HG03196 (cell line): ENCODE results near the gene ADD3.

Source experiments
- ATAC-seq: cut with Tn5 transposase; IDR thresholded peaks from one replicate; pipeline ENCODE4 v1.9.1; 2021; ENCODE audit not compliant: unreplicated experiment

ADD3 gene

GRCh38 chr10:110007701-110008517, at the start of gene ADD3:
TSS of gene ADD3 (plus strand) at chr10:110007984. CDS start at chr10:110100654, 92,670 bp downstream.
- peak; percentile 61 for ATAC-seq

DNA sequence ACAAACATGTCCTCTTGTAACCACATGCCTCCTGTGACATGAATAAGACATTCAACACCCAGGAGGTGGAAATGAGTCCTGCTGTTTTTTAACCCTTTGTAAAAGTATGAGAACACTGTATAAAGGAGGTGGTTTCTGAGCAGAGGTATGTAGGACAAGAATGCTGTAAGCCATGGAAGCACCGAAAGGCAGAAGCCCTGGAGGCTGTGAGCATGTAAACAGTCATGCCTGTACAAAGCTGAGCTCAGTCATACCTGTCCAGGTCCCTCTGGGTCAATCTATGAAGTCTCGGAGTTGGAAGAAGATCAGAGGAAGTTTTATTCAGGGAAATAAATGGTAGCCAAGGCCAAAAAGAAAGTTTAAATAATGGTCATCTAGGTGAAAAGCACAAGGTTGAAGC, 49.7 kb upstream of the ADD3 start:
- ATAC-seq = no peak

GRCh38 chr10:109959259-109960145, 48.3 kb upstream of the ADD3 start:
- no peak for ATAC-seq

DNA sequence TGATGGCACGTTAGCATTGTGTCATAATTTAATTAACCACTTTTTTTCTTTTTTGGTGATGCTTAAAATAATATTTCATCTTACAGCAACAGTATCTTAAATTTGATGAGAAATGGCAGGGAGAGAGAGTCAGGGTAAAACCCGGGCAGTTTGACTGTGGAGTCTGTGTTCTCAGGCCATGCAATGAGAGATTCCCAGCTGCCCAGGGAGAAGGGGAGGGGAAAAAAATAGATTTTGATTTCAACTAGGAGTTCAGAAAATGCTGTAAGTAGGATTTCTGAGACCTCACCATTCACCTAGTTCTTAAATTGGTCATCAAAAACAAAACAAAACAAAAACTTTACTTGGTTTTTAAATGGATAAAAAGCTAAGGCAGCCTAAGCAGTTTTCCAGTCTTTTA, 47.1 kb upstream of the ADD3 start:
- no peak for ATAC-seq

- ATAC-seq = no peak
These were observed 46.4 kb upstream of the ADD3 start for GRCh38 chr10:109961174-109962001.

DNA sequence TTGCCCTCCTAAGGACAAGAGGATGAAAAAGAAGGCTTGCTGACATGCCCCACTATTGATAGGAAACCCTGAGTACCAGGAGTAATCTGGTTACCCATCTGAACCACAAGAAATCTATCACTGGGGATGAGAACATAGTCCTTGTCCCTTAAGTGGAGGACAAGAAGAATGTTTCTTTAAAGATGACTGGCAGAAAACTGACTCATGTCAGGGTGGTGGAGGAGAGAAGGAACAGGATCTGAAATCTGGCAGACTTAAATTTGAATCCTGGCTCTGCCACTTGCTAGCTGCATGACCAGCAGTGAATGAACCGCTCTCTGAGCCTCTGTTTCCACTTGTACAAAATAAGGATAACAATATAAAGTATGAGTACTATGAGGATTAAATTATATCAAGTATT, 45.5 kb upstream of the ADD3 start:
- ATAC-seq = no peak

GRCh38 chr10:109963439-109963838, 44.3 kb upstream of the ADD3 start:
- ATAC-seq = no peak

GRCh38 chr10:109964318-109964717, 43.5 kb upstream of the ADD3 start:
- ATAC-seq = no peak

DNA sequence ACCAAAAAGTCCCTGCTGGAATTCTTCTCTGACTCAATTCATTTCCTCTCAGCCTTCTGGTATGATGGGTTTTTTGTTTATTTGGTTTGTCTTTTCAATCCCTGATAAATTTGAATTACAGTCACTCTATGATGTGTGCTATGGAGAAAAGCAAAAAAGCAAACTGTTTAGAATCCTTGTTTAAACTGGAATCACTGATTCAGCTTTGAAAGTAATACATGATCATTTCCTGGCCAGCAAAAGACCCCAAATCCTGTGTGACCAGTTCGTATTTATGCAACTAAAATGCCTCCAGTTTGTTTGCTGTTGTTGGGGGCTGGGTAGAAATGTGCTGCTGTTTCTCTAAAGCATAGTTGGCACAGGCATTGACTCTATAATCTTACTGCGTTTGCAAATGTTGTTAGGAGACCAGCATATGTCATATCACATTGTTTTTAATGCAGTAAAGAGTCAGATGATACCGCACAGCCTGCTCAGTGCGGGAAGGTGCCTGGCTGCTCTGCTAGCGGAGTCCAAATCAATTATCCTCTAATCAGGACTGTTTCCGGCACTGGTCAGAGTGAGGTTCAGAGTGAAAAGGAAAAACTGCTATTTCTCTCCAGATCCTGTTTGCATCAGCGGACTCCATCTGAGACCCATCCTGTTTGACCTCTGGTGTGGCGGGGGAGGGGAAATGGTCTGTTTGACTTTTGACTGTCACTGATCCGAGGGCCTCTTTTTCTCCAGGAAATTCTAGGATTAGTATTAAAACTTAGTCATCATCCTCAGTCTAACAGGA, 40.6 kb upstream of the ADD3 start:
- no peak for ATAC-seq

DNA sequence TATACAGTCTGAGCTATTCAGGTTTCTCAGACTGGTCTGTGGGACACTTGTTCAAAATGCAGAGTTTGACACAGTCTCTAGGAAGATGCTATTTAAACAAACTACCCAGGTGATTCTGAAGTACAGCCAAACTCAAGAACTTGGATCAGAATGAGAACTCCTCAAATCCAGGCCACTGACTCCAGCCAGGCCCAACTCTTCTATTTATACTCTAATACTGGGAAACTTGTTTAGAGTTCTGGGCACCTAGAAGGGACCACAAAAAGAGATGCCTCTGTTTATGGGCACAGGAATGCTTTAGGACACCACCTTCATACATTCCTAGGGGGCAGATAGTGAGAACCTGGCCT, 40.1 kb upstream of the ADD3 start:
- no peak for ATAC-seq

DNA sequence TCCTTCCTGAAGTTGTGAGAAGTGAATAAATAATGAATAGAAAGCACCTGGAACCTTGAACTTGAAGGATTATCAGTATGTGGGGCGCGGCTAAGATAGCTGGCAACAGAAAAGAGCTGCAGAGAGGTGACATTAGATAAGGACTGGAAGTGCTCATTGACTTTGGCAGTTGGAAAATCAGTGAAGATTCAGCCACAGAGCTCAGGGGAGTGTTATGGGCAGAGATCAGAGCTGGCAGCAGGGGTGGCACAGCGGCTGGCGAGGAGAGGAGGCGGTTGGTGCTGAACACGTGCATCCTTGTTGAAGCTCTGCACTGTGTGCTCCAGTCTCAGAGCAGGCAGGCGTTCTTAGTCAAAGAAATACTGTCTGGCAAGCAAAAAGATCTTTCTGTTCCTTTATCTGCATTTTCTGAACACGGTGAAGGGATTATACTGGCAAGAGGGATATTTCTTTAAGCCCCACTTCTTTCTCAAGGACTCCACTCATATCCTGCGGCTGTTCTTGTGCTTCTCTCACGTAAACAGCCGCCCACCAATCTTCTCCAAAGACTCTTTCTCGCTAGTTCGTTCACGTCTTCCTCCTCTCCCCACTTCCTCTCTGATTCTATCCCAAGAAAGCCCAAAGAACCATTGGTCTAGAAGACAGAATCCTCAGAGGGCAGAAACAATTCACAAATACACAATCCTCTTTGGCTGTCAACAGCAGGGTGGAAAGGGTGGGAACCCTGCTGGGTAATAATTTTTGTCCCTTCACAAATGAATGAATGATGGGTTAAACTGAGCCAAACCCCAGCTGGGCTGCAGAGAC, 38.6 kb upstream of the ADD3 start:
- no peak for ATAC-seq

GRCh38 chr10:109969760-109970346, 37.9 kb upstream of the ADD3 start:
- no peak for ATAC-seq

DNA sequence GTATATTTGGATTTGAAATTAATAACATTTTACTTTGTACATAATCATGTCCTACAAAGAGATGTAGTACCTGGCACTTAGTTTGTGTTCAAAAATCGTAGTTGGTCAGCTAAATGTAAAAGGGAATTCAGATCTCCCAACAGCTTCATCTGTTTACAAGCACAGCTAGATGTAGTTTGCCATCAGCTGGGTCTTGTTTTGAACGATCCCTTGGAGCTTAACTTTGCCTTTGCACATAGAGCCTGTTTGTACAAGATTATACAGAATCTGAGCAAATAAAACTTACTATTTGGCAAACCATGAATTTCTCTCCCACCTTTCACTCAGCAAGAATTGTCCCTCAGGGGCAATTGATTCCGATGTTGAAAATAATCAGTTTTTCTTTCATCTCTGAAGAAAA, 36.1 kb upstream of the ADD3 start:
- no peak for ATAC-seq

DNA sequence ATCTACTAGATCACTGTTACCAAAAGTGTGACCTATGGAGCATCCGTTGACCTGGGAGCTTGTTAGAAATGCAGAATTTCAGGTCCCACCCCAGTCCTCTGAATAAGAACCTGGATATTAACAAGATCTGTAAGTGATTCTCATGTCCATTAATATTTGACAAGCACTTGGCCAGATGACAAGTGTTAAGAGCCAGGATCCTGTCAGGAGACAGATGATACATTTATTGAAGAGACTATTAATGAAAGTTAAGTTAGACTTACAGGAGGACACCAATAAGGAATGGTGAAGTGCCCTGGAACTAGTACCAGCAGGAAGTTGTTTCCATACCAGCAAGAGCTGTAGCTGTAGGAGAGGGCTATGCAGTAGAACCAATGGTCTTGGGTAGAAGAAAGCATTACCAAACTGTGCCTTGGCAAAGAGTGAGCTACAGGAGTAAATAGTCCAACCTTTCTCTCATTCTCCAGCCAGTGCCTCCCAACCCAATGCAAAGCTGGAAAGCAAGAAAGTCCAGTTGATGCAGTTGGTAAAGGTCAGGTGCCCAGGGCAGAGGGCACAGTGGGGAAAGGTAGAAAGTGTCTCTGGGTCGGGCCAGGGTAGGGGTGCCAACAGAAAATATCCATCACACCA, 35.3 kb upstream of the ADD3 start:
- no peak for ATAC-seq

- ATAC-seq = no peak
These were observed 34.4 kb upstream of the ADD3 start for GRCh38 chr10:109973326-109973829.

GRCh38 chr10:109974504-109975191, 33.1 kb upstream of the ADD3 start:
- ATAC-seq = no peak

GRCh38 chr10:109975244-109976190, 32.3 kb upstream of the ADD3 start:
- ATAC-seq = no peak
